Osteoblast (primary cell): ENCODE measurements around the gene ELOVL6. TPM values are rescaled to one million over a fixed set of nuclear protein-coding genes. Genes with fewer than 3 reads are reported as not detected.

Source experiments
- DNase-seq: peaks from one replicate; pipeline ENCODE4 v3.0.0; 2011; ENCODE audit warnings: low spot score, mixed read lengths; ENCODE audit not compliant: insufficient read length; ENCODE audit errors: missing footprints
- H2AFZ ChIP-seq: 2 replicates; pipeline ENCODE4 v1.6.0; 2011; ENCODE audit warnings: mild to moderate bottlenecking, low read length
- H3K27ac ChIP-seq: 2 replicates; pipeline ENCODE4 v1.5.1; 2011; ENCODE audit warnings: mild to moderate bottlenecking, low read depth, low read length, moderate library complexity
- H3K27me3 ChIP-seq: 2 replicates; pipeline ENCODE4 v1.6.0; 2012; ENCODE audit warnings: mild to moderate bottlenecking, control low read depth, inconsistent platforms, low read length, moderate library complexity; ENCODE audit not compliant: insufficient read depth
- H3K36me3 ChIP-seq: 2 replicates; pipeline ENCODE4 v1.5.1; 2011; ENCODE audit warnings: mild to moderate bottlenecking, low read length, control low read depth, moderate library complexity; ENCODE audit not compliant: insufficient read depth
- H3K4me1 ChIP-seq: 2 replicates; pipeline ENCODE4 v1.5.1; 2011; ENCODE audit warnings: mild to moderate bottlenecking, low read length, control low read depth, moderate library complexity; ENCODE audit not compliant: insufficient read depth
- H3K4me2 ChIP-seq: 2 replicates; pipeline ENCODE4 v1.6.0; 2011; ENCODE audit warnings: mild to moderate bottlenecking, low read length; ENCODE audit not compliant: insufficient read depth
- H3K4me3 ChIP-seq: fragments of 200-600 bp; sonication (generic); 3 replicates; pipeline ENCODE4 v1.5.1; 2012; ENCODE audit warnings: mild to moderate bottlenecking, low read length, inconsistent platforms; ENCODE audit not compliant: insufficient read depth
- H3K79me2 ChIP-seq: 2 replicates; pipeline ENCODE4 v1.6.0; 2012; ENCODE audit warnings: mild to moderate bottlenecking, low read length, control low read depth, inconsistent platforms; ENCODE audit not compliant: insufficient read depth
- H3K9me3 ChIP-seq: 2 replicates; pipeline ENCODE4 v1.5.1; 2011; ENCODE audit warnings: low read depth, low read length, control low read depth
- H4K20me1 ChIP-seq: 2 replicates; pipeline ENCODE4 v1.6.0; 2012; ENCODE audit warnings: mild to moderate bottlenecking, low read length, control low read depth; ENCODE audit not compliant: insufficient read depth
- total RNA-seq: library from RNA; depleted of rRNA; stranded (reverse); fragments of >200 nt; gene quantifications from 2 replicates; pipeline ENCODE4 v1.2.3, GENCODE V29; 2012
- TF ChIP-seq, protein P1 (sequence below): IDR thresholded peaks from 2 replicates; pipeline ENCODE4 v1.5.1; 2011; ENCODE audit warnings: mild to moderate bottlenecking, low read depth, low read length, moderate library complexity; ENCODE audit errors: extremely low read depth

Gene ELOVL6
- total RNA-seq, 1 donor: 12.7 TPM

DNA sequence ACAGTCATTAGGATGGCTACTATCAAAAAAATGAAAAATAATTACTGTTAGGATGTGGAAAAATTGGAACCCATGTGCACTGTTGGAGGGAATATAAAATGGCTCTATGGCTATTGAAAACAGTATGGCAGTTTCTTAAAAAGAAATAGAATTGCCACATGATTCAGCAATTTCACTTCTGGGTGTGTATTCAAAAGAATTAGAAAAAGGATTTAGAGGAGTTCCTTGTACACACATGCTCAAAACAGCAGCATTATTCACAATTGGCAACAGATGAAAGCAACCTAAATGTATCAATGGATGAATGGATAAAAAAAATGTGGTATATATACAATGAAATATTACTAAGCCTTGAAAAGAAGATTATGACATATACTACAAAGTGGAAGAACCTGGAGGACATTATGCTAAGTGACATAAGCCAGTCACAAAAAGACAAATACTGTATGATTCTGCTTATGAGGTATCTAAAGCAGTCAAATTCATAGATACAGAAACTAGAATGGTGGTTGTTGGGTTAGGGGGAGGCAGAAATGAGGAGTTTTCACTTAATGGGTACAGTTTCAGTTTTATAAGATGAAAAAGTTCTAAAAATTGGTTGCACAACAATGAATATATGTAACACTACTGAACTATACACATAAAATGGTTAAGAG, 123.2 kb downstream of the ELOVL6 start:
- Histone ChIP-seq H2AFZ (no peak overlapping the region), H3K4me2 (no peak overlapping the region), H3K4me1 (no peaks in the 10 kb centered on the region), H3K9me3 (no peaks in the 10 kb centered on the region), H3K79me2 (no peaks in the 10 kb centered on the region), H3K36me3 (peaks cover 5% of the 10 kb centered on the region), H3K27ac (no peak overlapping the region), H3K27me3 (no peaks in the 10 kb centered on the region), H3K4me3 (no peak overlapping the region), H4K20me1 (no peaks in the 10 kb centered on the region)
- DNase-seq: no peak
- TF ChIP-seq, protein P1, sequence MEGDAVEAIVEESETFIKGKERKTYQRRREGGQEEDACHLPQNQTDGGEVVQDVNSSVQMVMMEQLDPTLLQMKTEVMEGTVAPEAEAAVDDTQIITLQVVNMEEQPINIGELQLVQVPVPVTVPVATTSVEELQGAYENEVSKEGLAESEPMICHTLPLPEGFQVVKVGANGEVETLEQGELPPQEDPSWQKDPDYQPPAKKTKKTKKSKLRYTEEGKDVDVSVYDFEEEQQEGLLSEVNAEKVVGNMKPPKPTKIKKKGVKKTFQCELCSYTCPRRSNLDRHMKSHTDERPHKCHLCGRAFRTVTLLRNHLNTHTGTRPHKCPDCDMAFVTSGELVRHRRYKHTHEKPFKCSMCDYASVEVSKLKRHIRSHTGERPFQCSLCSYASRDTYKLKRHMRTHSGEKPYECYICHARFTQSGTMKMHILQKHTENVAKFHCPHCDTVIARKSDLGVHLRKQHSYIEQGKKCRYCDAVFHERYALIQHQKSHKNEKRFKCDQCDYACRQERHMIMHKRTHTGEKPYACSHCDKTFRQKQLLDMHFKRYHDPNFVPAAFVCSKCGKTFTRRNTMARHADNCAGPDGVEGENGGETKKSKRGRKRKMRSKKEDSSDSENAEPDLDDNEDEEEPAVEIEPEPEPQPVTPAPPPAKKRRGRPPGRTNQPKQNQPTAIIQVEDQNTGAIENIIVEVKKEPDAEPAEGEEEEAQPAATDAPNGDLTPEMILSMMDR: no peak

DNA sequence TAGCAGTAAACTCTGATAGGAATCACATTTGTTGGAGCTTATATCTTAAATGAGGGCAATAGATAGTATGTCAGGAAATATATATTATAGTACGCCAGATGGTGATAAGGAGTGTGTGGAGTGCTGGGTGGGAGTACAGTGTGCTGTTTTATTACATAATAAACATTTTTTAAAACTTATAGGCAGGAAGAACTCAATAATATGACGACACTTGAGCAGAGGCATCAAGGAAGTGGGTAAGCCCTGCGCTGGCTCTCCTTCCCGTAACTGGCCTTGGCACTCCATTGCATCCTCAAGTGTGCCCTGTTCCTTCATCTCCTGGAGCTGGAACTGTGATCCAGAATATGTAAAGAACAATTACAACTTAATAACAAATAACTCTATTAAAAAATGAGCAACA, 123.8 kb downstream of the ELOVL6 start:
- Histone ChIP-seq H3K4me1 (no peaks in the 10 kb centered on the region), H3K79me2 (no peaks in the 10 kb centered on the region), H3K4me3 (no peak overlapping the region), H3K36me3 (peaks cover 5% of the 10 kb centered on the region), H2AFZ (no peak overlapping the region), H3K4me2 (no peak overlapping the region), H3K27me3 (no peaks in the 10 kb centered on the region), H3K27ac (no peak overlapping the region), H4K20me1 (no peaks in the 10 kb centered on the region), H3K9me3 (no peaks in the 10 kb centered on the region)
- TF ChIP-seq, protein P1: no peak
- no peak for DNase-seq

DNA sequence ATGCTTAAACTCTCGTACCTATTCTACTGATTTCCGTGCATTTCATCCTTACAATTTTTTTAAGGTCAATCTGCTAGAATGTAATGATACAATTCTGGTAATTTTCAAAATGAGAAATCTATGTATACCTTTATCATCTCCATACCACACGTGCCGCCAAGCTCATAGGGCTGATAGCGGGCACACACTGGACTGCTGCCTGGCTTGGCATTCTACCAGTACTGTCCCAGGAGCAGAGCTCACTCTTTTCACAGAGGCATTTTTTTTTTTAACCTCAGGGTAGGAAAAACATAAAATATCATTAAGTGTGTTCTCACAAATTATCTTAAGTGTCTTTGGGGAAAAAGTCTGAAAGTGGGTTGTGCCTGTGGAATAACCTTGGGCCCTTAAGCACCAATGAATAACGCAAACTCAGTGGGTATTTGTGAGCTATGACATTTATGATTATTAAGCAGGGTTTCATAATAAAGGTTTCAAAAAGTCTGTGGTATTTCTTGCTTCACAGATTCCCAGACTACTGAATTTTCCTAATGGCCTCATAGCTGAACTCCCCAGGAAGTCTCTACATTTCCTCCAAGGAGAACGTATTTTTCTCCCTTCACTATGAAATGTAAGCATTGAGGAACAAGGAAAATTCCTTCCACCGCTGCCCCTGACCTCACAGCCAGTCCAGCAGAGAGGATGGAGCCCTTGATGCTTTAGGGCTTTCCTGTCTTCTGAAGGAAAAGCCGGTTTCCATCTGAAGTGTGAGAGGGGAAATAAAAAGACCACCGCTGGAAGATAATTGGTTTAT, 125.2 kb downstream of the ELOVL6 start:
- no peak overlapping the region for H2AFZ ChIP-seq
- TF ChIP-seq, protein P1: no peak

DNA sequence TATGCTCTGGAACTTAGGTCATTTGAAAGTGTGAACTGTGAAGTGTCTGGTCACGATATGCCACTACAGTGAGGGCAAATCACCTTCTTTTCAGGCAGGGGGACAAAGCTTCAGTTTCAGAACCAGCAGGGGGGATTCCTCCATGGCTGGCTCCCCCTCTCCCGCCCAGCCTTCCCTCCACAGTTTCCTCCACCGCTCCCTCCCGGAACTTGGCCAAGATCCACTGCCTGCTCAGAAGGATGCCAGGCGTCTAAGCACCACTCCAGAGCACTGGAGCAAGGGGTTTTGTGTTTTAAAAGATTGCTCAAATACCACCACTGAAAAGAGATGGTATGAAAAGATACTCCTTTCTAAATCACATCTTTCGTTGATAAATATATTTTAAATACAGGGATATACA, 126.9 kb downstream of the ELOVL6 start:
- H3K9me3 ChIP-seq: no peaks in the 10 kb centered on the region
- TF ChIP-seq, protein P1: no peak

More for the DNA sequence above, 125.2 kb downstream of the ELOVL6 start:
- H3K79me2 ChIP-seq: no peaks in the 10 kb centered on the region
- DNase-seq: no peak
- no peak overlapping the region for H3K27ac ChIP-seq
- H3K4me3 ChIP-seq: no peak overlapping the region
- peaks cover 5% of the 10 kb centered on the region for H3K36me3 ChIP-seq
- no peaks in the 10 kb centered on the region for H3K9me3 ChIP-seq
- no peak overlapping the region for H3K4me2 ChIP-seq
- no peaks in the 10 kb centered on the region for H3K4me1 ChIP-seq
- no peaks in the 10 kb centered on the region for H3K27me3 ChIP-seq
- no peaks in the 10 kb centered on the region for H4K20me1 ChIP-seq

More for the DNA sequence above, 126.9 kb downstream of the ELOVL6 start:
- peaks cover 5% of the 10 kb centered on the region for H3K36me3 ChIP-seq
- no peak overlapping the region for H2AFZ ChIP-seq
- no peak overlapping the region for H3K4me2 ChIP-seq
- no peak overlapping the region for H3K27ac ChIP-seq
- no peaks in the 10 kb centered on the region for H3K4me1 ChIP-seq
- H3K79me2 ChIP-seq: peaks cover 2% of the 10 kb centered on the region
- H3K27me3 ChIP-seq: no peaks in the 10 kb centered on the region
- no peak overlapping the region for H3K4me3 ChIP-seq
- H4K20me1 ChIP-seq: no peaks in the 10 kb centered on the region
- DNase-seq: no peak
